ENCODE data around the gene TSPAN9.
"Not testable (repeated sequence)": the region's sequence is repeated elsewhere in the genome, so short reads cannot be mapped to it uniquely, and the experiment has no call there.

Gene TSPAN9

GRCh38 chr12:3044141-3044630 lies 33.0 kb upstream of the TSPAN9 start:
- DNase-seq (ENCODE audit: low read depth), result no peak

GRCh38 chr12:3045494-3045893 lies 31.7 kb upstream of the TSPAN9 start:
- DNase-seq (ENCODE audit: low read depth), result no peak

- DNase-seq (ENCODE audit: low read depth), result no peak
These were observed 31.2 kb upstream of the TSPAN9 start for GRCh38 chr12:3045989-3046388.

- DNase-seq (ENCODE audit: low read depth), result peak; percentile 78
These were observed 30.6 kb upstream of the TSPAN9 start for GRCh38 chr12:3046441-3047200.

GRCh38 chr12:3047961-3048360 lies 29.2 kb upstream of the TSPAN9 start:
- no peak for DNase-seq (ENCODE audit: low read depth)

- DNase-seq (ENCODE audit: low read depth), result no peak
These were observed 28.6 kb upstream of the TSPAN9 start for GRCh38 chr12:3048540-3048939.

GRCh38 chr12:3049176-3049575 lies 28.0 kb upstream of the TSPAN9 start:
- DNase-seq (ENCODE audit: low read depth), result no peak

- DNase-seq (ENCODE audit: low read depth), result no peak
These were observed 27.4 kb upstream of the TSPAN9 start for GRCh38 chr12:3049611-3050249.

- DNase-seq (ENCODE audit: low read depth), result no peak
These were observed 22.8 kb upstream of the TSPAN9 start for GRCh38 chr12:3054374-3054773.

GRCh38 chr12:3055026-3055703 lies 22.0 kb upstream of the TSPAN9 start:
- peak; percentile 49 for DNase-seq (ENCODE audit: low read depth)

- DNase-seq (ENCODE audit: low read depth), result no peak
These were observed 21.3 kb upstream of the TSPAN9 start for GRCh38 chr12:3055704-3056467.

GRCh38 chr12:3061059-3061458 lies 16.1 kb upstream of the TSPAN9 start:
- peak; percentile 73 for DNase-seq (ENCODE audit: low read depth)

GRCh38 chr12:3061501-3062215 lies 15.5 kb upstream of the TSPAN9 start:
- no peak for DNase-seq (ENCODE audit: low read depth)

GRCh38 chr12:3065300-3065699 lies 11.9 kb upstream of the TSPAN9 start:
- no peak for DNase-seq (ENCODE audit: low read depth)

- not testable (repeated sequence) for DNase-seq (ENCODE audit: low read depth)
These were observed 11.3 kb upstream of the TSPAN9 start for GRCh38 chr12:3065846-3066245.

GRCh38 chr12:3069714-3070113 lies 7.5 kb upstream of the TSPAN9 start:
- no peak for DNase-seq (ENCODE audit: low read depth)

- no peak for DNase-seq (ENCODE audit: low read depth)
These were observed 6.1 kb upstream of the TSPAN9 start for GRCh38 chr12:3071107-3071506.

- DNase-seq (ENCODE audit: low read depth), result no peak
These were observed 5.5 kb upstream of the TSPAN9 start for GRCh38 chr12:3071710-3072109.

- DNase-seq (ENCODE audit: low read depth), result peak; percentile 76
These were observed 3.5 kb upstream of the TSPAN9 start for GRCh38 chr12:3073438-3074250.

GRCh38 chr12:3075315-3075714 lies 1.9 kb upstream of the TSPAN9 start:
- DNase-seq (ENCODE audit: low read depth), result no peak

Data from amniotic epithelial cell (primary cell).